ENCODE data around the gene NOD2. TPM values are rescaled to one million over a fixed set of nuclear protein-coding genes. Genes with fewer than 3 reads are reported as not detected.

NOD2 gene
- total RNA-seq (1.5 TPM), polyA plus RNA-seq (ENCODE audit: insufficient read depth in 1 of 8, insufficient read length in 8 of 8, low replicate concordance in 1 of 8) (1 to 10 TPM in 7 of 8 donors, under 1 TPM in 1; 0.83 to 2.2 (median 1.7) TPM)
- long read RNA-seq, donor 1, result 0 reads
- long read RNA-seq, donor 2, result 0 reads
- long read RNA-seq, donor 3, partial matches to known transcripts, result 0 of 1 reads
- long read RNA-seq, donor 3, other reads (novel, unspliced or antisense), result 0 of 1 reads
- long read RNA-seq, donor 4, result 0 reads
- long read RNA-seq, donor 5, partial matches to known transcripts, result 0 of 1 reads
- long read RNA-seq, donor 5, other reads (novel, unspliced or antisense), result 0 of 1 reads
- long read RNA-seq, donor 6, result 0 reads
- long read RNA-seq, donor 7, partial matches to known transcripts, result 0 of 1 reads
- long read RNA-seq, donor 7, other reads (novel, unspliced or antisense), result 0 of 1 reads
- long read RNA-seq, donor 8, result 0 reads
- long read RNA-seq, donor 9, result 0 reads
- long read RNA-seq, donor 10, result 0 reads
- long read RNA-seq, donor 11, result 0 reads

- WGBS (ENCODE audit: insufficient coverage), result 15% methylated on average over 55 of the region's 56 CpGs
- DNase-seq, result no peak
- H3K9me3 ChIP-seq (replicated peaks; ENCODE audit: control insufficient read depth, low read depth, low read length), result no peaks in the 10 kb centered on the region
- H3K36me3 ChIP-seq (ENCODE audit: control insufficient read depth, insufficient read depth, low read length), result no peaks in the 10 kb centered on the region
- H3K27ac ChIP-seq (ENCODE audit: low read length), result no peak within 1 kb of the TSS
- H3K4me3 ChIP-seq (ENCODE audit: low read length), result peak within 1 kb of the TSS; percentile 34
- peaks cover 41% of the 10 kb centered on the region for H3K4me1 ChIP-seq (ENCODE audit: control insufficient read depth, insufficient read depth, low read length)
- peaks cover 6% of the 10 kb centered on the region for H3K27me3 ChIP-seq (ENCODE audit: control insufficient read depth, insufficient read depth, low read length)
Measured at GRCh38 chr16:50692999-50693781, at the start of gene NOD2. Gene NOD2 (plus strand): TSS chr16:50693606. CDS start chr16:50699496, 5,890 bp downstream.

- Histone ChIP-seq H3K27ac (ENCODE audit: low read length) (no peak overlapping the region), H3K4me1 (ENCODE audit: control insufficient read depth, insufficient read depth, low read length) (peaks cover 11% of the 10 kb centered on the region), H3K27me3 (ENCODE audit: control insufficient read depth, insufficient read depth, low read length) (no peaks in the 10 kb centered on the region), H3K9me3 (replicated peaks; ENCODE audit: control insufficient read depth, low read depth, low read length) (peaks cover 3% of the 10 kb centered on the region), H3K4me3 (ENCODE audit: low read length) (no peak overlapping the region), H3K36me3 (ENCODE audit: control insufficient read depth, insufficient read depth, low read length) (no peaks in the 10 kb centered on the region)
- WGBS (ENCODE audit: insufficient coverage), result 64% methylated on average over 4 of the region's 5 CpGs
- DNase-seq, result no peak
Measured at GRCh38 chr16:50644245-50644644, 49.2 kb upstream of the NOD2 start.

- Histone ChIP-seq H3K9me3 (replicated peaks; ENCODE audit: control insufficient read depth, low read depth, low read length) (peaks cover 3% of the 10 kb centered on the region), H3K4me3 (ENCODE audit: low read length) (no peak overlapping the region), H3K4me1 (ENCODE audit: control insufficient read depth, insufficient read depth, low read length) (peaks cover 11% of the 10 kb centered on the region), H3K27ac (ENCODE audit: low read length) (no peak overlapping the region), H3K27me3 (ENCODE audit: control insufficient read depth, insufficient read depth, low read length) (no peaks in the 10 kb centered on the region), H3K36me3 (ENCODE audit: control insufficient read depth, insufficient read depth, low read length) (no peaks in the 10 kb centered on the region)
- 25% methylated on average over 4 of the region's 6 CpGs for WGBS (ENCODE audit: insufficient coverage)
- peak; percentile 76 for DNase-seq
Measured at GRCh38 chr16:50644729-50645128, 48.7 kb upstream of the NOD2 start.

GRCh38 chr16:50645563-50646220 lies 47.7 kb upstream of the NOD2 start:
- 24% methylated on average over 14 of the region's 20 CpGs for WGBS (ENCODE audit: insufficient coverage)

GRCh38 chr16:50646345-50646744 lies 47.1 kb upstream of the NOD2 start:
- Histone ChIP-seq H3K36me3 (ENCODE audit: control insufficient read depth, insufficient read depth, low read length) (no peaks in the 10 kb centered on the region), H3K27me3 (ENCODE audit: control insufficient read depth, insufficient read depth, low read length) (no peaks in the 10 kb centered on the region), H3K9me3 (replicated peaks; ENCODE audit: control insufficient read depth, low read depth, low read length) (peaks cover 3% of the 10 kb centered on the region), H3K4me1 (ENCODE audit: control insufficient read depth, insufficient read depth, low read length) (peaks cover 11% of the 10 kb centered on the region), H3K27ac (ENCODE audit: low read length) (no peak overlapping the region), H3K4me3 (ENCODE audit: low read length) (no peak overlapping the region)
- no peak for DNase-seq
- 51% methylated on average over 7 of the region's 8 CpGs for whole genome bisulfite sequencing (ENCODE audit: insufficient coverage)

More at GRCh38 chr16:50645563-50646220, 47.7 kb upstream of the NOD2 start:
- no peaks in the 10 kb centered on the region for H3K27me3 ChIP-seq (ENCODE audit: control insufficient read depth, insufficient read depth, low read length)
- H3K36me3 ChIP-seq (ENCODE audit: control insufficient read depth, insufficient read depth, low read length), result no peaks in the 10 kb centered on the region
- peak; percentile 49 for DNase-seq
- peaks cover 11% of the 10 kb centered on the region for H3K4me1 ChIP-seq (ENCODE audit: control insufficient read depth, insufficient read depth, low read length)
- H3K4me3 ChIP-seq (ENCODE audit: low read length), result no peak overlapping the region
- H3K27ac ChIP-seq (ENCODE audit: low read length), result no peak overlapping the region
- peaks cover 3% of the 10 kb centered on the region for H3K9me3 ChIP-seq (replicated peaks; ENCODE audit: control insufficient read depth, low read depth, low read length)

- DNase-seq, result no peak
- H3K9me3 ChIP-seq (replicated peaks; ENCODE audit: control insufficient read depth, low read depth, low read length), result no peaks in the 10 kb centered on the region
- no peaks in the 10 kb centered on the region for H3K4me1 ChIP-seq (ENCODE audit: control insufficient read depth, insufficient read depth, low read length)
- H3K27ac ChIP-seq (ENCODE audit: low read length), result no peak overlapping the region
- no peak overlapping the region for H3K4me3 ChIP-seq (ENCODE audit: low read length)
- WGBS (ENCODE audit: insufficient coverage), result 100% methylated on average over 3 of the region's 3 CpGs
- H3K36me3 ChIP-seq (ENCODE audit: control insufficient read depth, insufficient read depth, low read length), result no peaks in the 10 kb centered on the region
- H3K27me3 ChIP-seq (ENCODE audit: control insufficient read depth, insufficient read depth, low read length), result peaks cover 2% of the 10 kb centered on the region
Measured at GRCh38 chr16:50651835-50652438, 41.5 kb upstream of the NOD2 start.

GRCh38 chr16:50652836-50653425 lies 40.5 kb upstream of the NOD2 start:
- H3K4me3 ChIP-seq (ENCODE audit: low read length), result no peak overlapping the region
- WGBS (ENCODE audit: insufficient coverage), result 38% methylated on average over 8 of the region's 14 CpGs
- H3K36me3 ChIP-seq (ENCODE audit: control insufficient read depth, insufficient read depth, low read length), result no peaks in the 10 kb centered on the region
- peaks cover 2% of the 10 kb centered on the region for H3K27me3 ChIP-seq (ENCODE audit: control insufficient read depth, insufficient read depth, low read length)
- no peaks in the 10 kb centered on the region for H3K4me1 ChIP-seq (ENCODE audit: control insufficient read depth, insufficient read depth, low read length)
- H3K9me3 ChIP-seq (replicated peaks; ENCODE audit: control insufficient read depth, low read depth, low read length), result no peaks in the 10 kb centered on the region
- H3K27ac ChIP-seq (ENCODE audit: low read length), result no peak overlapping the region
- DNase-seq, result no peak

- DNase-seq, result no peak
- 58% methylated on average over 8 of the region's 11 CpGs for WGBS (ENCODE audit: insufficient coverage)
- no peak overlapping the region for H3K27ac ChIP-seq (ENCODE audit: low read length)
- peaks cover 2% of the 10 kb centered on the region for H3K27me3 ChIP-seq (ENCODE audit: control insufficient read depth, insufficient read depth, low read length)
- H3K4me1 ChIP-seq (ENCODE audit: control insufficient read depth, insufficient read depth, low read length), result no peaks in the 10 kb centered on the region
- H3K4me3 ChIP-seq (ENCODE audit: low read length), result no peak overlapping the region
- no peaks in the 10 kb centered on the region for H3K36me3 ChIP-seq (ENCODE audit: control insufficient read depth, insufficient read depth, low read length)
- H3K9me3 ChIP-seq (replicated peaks; ENCODE audit: control insufficient read depth, low read depth, low read length), result no peaks in the 10 kb centered on the region
Measured at GRCh38 chr16:50653633-50654519, 39.5 kb upstream of the NOD2 start.
